DOHH2 (cell line): ENCODE results near the gene SIK3.
"Not testable (repeated sequence)": the region's sequence is repeated elsewhere in the genome, so short reads cannot be mapped to it uniquely, and the experiment has no call there.

ENCODE experiments used
- H3F3A ChIP-seq: fragments of 200-600 bp; sonication (generic), shearing (Covaris generic); 2 replicates; pipeline ENCODE4 v1.6.0; 2016; ENCODE audit warnings: antibody characterized with exemption, mild to moderate bottlenecking; ENCODE audit not compliant: control insufficient read depth, insufficient read depth
- H3K27ac ChIP-seq: fragments of 200-600 bp; sonication (generic); 2 replicates; pipeline ENCODE4 v1.5.1; 2014; ENCODE audit warnings: low read depth, mild to moderate bottlenecking, low read length, moderate library complexity
- H3K27me3 ChIP-seq: fragments of 200-600 bp; sonication (generic); 2 replicates; pipeline ENCODE4 v1.6.1; 2014; ENCODE audit warnings: mild to moderate bottlenecking, low read length, mixed read lengths; ENCODE audit not compliant: control insufficient read depth
- H3K36me3 ChIP-seq: fragments of 200-600 bp; sonication (generic); 2 replicates; pipeline ENCODE4 v1.6.1; 2014; ENCODE audit warnings: mild to moderate bottlenecking, low read length, moderate library complexity, mixed read lengths; ENCODE audit not compliant: control insufficient read depth
- H3K4me1 ChIP-seq: fragments of 200-600 bp; sonication (generic); 2 replicates; pipeline ENCODE4 v1.6.1; 2014; ENCODE audit warnings: mild to moderate bottlenecking, low read length, mixed read lengths; ENCODE audit not compliant: control insufficient read depth
- H3K4me2 ChIP-seq: fragments of 200-600 bp; sonication (generic); 2 replicates; pipeline ENCODE4 v1.6.0; 2014; ENCODE audit warnings: mild to moderate bottlenecking, low read length, moderate library complexity
- H3K4me3 ChIP-seq: fragments of 200-600 bp; sonication (generic); 2 replicates; pipeline ENCODE4 v1.5.1; 2014; ENCODE audit warnings: mild to moderate bottlenecking, low read length, mixed read lengths
- H3K79me2 ChIP-seq: fragments of 200-600 bp; sonication (generic); 2 replicates; pipeline ENCODE4 v1.6.1; 2014; ENCODE audit warnings: mild to moderate bottlenecking, low read length, mixed read lengths; ENCODE audit not compliant: control insufficient read depth
- H3K9me2 ChIP-seq: fragments of 200-600 bp; sonication (generic); replicated peaks from 2 replicates; pipeline ENCODE4 v1.6.1; 2014; ENCODE audit warnings: mild to moderate bottlenecking, low read length, mixed read lengths; ENCODE audit not compliant: control insufficient read depth
- H3K9me3 ChIP-seq: fragments of 200-600 bp; sonication (generic); 2 replicates; pipeline ENCODE4 v1.6.1; 2014; ENCODE audit warnings: antibody characterized with exemption, low read length, mixed read lengths; ENCODE audit not compliant: control insufficient read depth, insufficient read depth
- H4K20me1 ChIP-seq: fragments of 200-600 bp; sonication (generic); 2 replicates; pipeline ENCODE4 v1.6.0; 2014; ENCODE audit warnings: low read depth, mild to moderate bottlenecking, antibody characterized with exemption, low read length, moderate library complexity; ENCODE audit not compliant: control insufficient read depth, insufficient read depth
- EZH2phosphoT487 ChIP-seq: fragments of 200-600 bp; sonication (generic); IDR thresholded peaks from 2 replicates; pipeline ENCODE4 v1.6.1; 2017; ENCODE audit warnings: borderline replicate concordance, mild to moderate bottlenecking, antibody characterized with exemption, low read length, moderate library complexity, mixed read lengths
- TF ChIP-seq, protein P1 (sequence below): fragments of 200-600 bp; sonication (generic); IDR thresholded peaks from one replicate; pipeline ENCODE4 v1.5.1; 2014; ENCODE audit warnings: antibody characterized with exemption, mild to moderate bottlenecking, low read depth, low read length; ENCODE audit not compliant: poor library complexity, severe bottlenecking

SIK3 gene

DNA sequence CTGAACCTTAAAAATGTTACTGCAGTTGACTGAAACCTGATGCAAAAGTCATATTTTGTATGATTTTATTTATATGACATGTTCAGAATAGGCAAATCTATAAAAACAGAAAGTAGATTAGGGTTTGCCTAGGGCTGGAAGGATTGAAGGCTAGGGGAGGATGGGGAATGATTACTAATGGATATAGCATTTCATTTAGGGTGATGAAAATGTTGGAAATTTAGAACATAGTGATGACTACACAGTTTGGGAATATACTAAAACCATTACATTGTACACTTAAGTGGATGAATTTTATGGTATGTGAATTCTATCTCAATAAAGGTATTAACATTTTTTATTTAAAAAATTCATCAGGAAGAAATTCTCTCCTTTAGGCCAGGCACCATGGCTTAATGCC is 22.9 kb upstream of the SIK3 start:
- Histone ChIP-seq H3K9me3 (no peaks in the 10 kb centered on the region), H4K20me1 (no peaks in the 10 kb centered on the region), H3K79me2 (no peaks in the 10 kb centered on the region), H3F3A (no peaks in the 10 kb centered on the region), H3K27ac (no peak overlapping the region), H3K4me2 (no peak overlapping the region), H3K9me2 (no peaks in the 10 kb centered on the region), H3K4me1 (peaks cover 2% of the 10 kb centered on the region), H3K4me3 (no peak overlapping the region), H3K27me3 (0 out of 2 replicates have a peak, but pooled peaks cover 3% of the 10 kb centered on the region), H3K36me3 (no peaks in the 10 kb centered on the region)
- TF ChIP-seq, protein P1, sequence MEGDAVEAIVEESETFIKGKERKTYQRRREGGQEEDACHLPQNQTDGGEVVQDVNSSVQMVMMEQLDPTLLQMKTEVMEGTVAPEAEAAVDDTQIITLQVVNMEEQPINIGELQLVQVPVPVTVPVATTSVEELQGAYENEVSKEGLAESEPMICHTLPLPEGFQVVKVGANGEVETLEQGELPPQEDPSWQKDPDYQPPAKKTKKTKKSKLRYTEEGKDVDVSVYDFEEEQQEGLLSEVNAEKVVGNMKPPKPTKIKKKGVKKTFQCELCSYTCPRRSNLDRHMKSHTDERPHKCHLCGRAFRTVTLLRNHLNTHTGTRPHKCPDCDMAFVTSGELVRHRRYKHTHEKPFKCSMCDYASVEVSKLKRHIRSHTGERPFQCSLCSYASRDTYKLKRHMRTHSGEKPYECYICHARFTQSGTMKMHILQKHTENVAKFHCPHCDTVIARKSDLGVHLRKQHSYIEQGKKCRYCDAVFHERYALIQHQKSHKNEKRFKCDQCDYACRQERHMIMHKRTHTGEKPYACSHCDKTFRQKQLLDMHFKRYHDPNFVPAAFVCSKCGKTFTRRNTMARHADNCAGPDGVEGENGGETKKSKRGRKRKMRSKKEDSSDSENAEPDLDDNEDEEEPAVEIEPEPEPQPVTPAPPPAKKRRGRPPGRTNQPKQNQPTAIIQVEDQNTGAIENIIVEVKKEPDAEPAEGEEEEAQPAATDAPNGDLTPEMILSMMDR = no peak

DNA sequence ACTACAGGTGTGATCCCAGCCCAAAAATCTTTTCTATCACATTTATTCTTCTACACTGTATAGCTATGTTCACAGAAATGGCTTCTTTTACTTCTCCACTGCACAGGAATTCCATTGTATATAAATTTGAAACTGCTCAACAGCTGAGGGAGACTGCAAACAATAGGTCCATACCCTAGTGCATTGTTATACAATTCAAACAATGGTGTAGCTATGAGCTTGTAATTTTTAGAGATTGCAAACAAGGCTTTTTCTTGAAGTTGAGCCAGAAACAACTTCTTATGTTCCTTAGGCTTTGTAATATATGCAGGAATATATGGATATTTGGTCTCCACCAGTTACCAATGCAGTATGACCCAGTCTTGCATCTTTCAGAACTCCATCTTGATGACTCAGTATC is 19.5 kb upstream of the SIK3 start:
- Histone ChIP-seq H3K27me3 (0 out of 2 replicates have a peak, but pooled peaks cover 2% of the 10 kb centered on the region), H3K9me2 (no peaks in the 10 kb centered on the region), H3K27ac (no peak overlapping the region), H4K20me1 (no peaks in the 10 kb centered on the region), H3K4me2 (no peak overlapping the region), H3F3A (no peaks in the 10 kb centered on the region), H3K79me2 (no peaks in the 10 kb centered on the region), H3K4me1 (peaks cover 2% of the 10 kb centered on the region), H3K9me3 (no peaks in the 10 kb centered on the region), H3K36me3 (no peaks in the 10 kb centered on the region), H3K4me3 (no peak overlapping the region)
- TF ChIP-seq, protein P1 = no peak
- TF ChIP-seq EZH2phosphoT487 = no peak

DNA sequence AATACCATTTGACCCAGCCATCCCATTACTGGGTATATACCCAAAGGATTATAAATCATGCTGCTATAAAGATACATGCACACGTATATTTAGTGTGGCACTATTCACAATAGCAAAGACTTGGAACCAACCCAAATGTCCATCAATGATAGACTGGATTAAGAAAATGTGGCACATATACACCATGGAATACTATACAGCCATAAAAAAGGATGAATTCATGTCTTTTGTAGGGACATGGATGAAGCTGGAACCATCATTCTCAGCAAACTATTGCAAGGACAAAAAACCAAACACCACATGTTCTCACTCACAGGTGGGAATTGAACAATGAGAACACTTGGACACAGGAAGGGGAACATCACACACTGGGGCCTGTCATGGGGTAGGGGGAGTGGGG is 14.7 kb upstream of the SIK3 start:
- H3K4me3 ChIP-seq, H3F3A ChIP-seq, H4K20me1 ChIP-seq, H3K27ac ChIP-seq, H3K9me2 ChIP-seq, H3K27me3 ChIP-seq, H3K9me3 ChIP-seq, H3K36me3 ChIP-seq, H3K79me2 ChIP-seq: not testable (repeated sequence)
- Histone ChIP-seq H3K4me2 (peak overlapping the region; percentile 29; the same call in 1 of the 2 replicates), H3K4me1 (peaks cover 11% of the 10 kb centered on the region)

DNA sequence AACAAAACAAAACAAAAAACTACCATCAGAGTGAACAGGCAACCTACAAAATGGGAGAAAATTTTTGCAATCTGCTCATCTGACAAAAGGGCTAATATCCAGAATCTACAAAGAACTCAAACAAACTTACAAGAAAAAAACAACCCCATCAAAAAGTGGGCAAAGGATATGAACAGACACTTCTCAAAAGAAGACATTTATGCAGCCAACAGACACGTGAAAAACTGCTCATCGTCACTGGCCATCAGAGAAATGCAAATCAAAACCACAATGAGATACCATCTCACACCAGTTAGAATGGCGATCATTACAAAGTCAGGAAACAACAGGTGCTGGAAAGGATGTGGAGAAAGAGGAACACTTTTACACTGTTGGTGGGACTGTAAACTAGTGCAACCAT is 14.3 kb upstream of the SIK3 start:
- H3K4me3 ChIP-seq = peak overlapping the region; percentile 12; the same call in 1 of the 2 replicates
- H3F3A ChIP-seq, H3K9me2 ChIP-seq, H3K79me2 ChIP-seq, H4K20me1 ChIP-seq, H3K27me3 ChIP-seq, H3K36me3 ChIP-seq, H3K9me3 ChIP-seq: not testable (repeated sequence)
- H3K4me2 ChIP-seq = peak overlapping the region; percentile 29
- H3K4me1 ChIP-seq = peaks cover 11% of the 10 kb centered on the region
- 0 out of 2 replicates have a peak overlapping the region, but pooled peaks have one; percentile 24 for H3K27ac ChIP-seq
